Hindlimb muscle (tissue), 1 donor: ENCODE measurements around the gene B3GALT2. TPM values are rescaled to one million over a fixed set of nuclear protein-coding genes. Genes with fewer than 3 reads are reported as not detected.
A peak's percentile ranks its signal among the peaks of the same experiment; 100 is the strongest.

Experiments
- DNase-seq: peaks from one replicate; pipeline ENCODE4 v3.0.0-alpha.2; 2013
- polyA plus RNA-seq: library from polyadenylated mRNA; unstranded; fragments of 120-200 nt; gene quantifications from one replicate; pipeline ENCODE4 v1.2.1, GENCODE V29; 2013; ENCODE audit not compliant: insufficient read length

B3GALT2 gene
- polyA plus RNA-seq, 1 donor = 13.3 TPM

DNA sequence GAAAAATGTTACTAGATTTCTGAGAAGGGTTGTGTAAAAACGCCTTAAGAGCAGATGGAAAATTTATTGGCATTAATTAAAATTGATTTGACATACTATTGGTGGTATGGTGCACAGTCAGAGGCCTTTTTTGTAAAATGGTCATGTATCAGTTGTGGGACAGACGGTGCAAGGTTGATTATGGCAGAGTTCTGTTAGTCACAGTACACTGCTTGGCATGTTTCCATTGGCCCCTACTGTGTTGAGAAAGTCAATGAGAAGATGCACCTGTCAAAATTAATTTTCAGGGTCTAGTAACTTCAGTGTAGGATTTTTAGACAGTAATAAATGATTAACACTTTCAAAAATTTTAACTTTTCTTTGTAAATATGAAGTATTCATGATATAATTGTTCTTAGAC, 4.4 kb downstream of the B3GALT2 start:
- DNase-seq = no peak

DNA sequence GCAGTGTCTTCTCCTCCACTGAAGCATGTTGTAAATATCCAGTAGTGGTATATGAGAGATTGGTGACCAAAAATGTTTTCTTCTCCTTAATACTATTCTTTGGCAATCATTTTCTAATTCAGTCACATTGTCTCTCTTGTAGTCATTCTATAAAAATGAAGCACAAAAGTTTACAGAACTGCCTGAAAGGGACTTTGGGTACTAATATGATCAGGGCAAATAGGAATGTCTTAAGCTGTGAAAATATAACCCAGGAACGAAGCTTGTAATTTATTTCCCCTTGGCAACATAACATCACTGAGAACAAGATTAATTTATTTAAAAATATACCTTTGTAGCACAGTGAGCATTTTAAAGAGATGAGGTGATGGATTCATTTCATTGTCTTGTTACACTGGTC, 4.9 kb downstream of the B3GALT2 start:
- no peak for DNase-seq

DNA sequence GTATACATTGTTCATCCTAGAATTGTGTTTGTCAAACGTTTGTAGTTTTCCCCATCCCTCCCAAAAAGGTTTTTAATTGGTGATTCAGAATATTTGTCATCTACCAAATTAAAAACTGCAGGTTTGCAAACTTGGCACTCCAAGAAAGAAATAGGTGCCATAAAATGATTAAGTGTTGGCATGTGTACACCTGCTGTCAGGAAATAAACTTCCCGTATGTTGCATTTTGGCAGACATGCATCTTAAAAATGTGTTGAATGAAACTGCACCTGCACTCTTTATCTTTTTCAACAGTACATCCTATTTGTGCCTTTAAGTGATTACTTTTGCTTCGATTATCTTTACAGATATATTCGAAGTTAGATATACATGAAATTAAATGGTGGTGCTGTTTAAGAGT, 7.3 kb downstream of the B3GALT2 start:
- no peak for DNase-seq

DNA sequence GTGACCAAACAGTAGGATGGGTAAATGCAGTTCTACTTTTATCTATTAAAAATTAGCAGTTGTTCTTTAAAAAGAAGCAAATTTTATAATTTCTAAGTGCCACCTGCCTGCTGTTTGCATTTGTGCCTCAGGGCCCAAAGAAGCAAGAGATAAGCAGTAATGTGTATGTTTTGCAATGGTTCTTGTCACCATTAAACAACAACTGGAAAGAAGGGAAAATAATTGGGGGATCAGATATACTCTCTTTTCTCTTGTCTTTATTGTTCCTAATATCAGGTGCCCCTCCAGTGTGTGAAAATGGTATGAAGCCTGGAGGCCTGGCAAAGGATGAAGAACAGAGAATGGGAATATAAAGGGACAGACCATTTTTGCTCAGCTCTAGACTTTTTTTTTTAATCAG, 9.6 kb downstream of the B3GALT2 start:
- no peak for DNase-seq

DNA sequence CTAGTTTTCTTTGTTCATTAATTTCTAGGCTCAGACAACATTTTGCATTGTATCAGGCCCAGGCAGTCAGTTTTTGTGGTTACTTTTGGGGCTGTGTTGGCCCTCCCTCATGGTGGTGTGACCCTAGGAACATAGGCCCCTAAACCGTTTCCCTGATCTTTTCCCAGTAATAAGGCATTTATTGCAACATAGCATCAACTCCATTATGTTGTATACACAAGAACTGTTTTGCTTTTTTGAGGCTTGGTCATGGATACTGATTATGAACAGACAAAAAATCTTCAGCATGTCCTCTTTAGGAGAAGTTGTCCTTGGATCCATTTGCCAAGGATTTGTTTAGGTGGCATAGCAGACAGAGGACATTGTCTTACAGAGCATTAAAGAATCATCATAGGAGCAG, 10.3 kb downstream of the B3GALT2 start:
- no peak for DNase-seq

DNA sequence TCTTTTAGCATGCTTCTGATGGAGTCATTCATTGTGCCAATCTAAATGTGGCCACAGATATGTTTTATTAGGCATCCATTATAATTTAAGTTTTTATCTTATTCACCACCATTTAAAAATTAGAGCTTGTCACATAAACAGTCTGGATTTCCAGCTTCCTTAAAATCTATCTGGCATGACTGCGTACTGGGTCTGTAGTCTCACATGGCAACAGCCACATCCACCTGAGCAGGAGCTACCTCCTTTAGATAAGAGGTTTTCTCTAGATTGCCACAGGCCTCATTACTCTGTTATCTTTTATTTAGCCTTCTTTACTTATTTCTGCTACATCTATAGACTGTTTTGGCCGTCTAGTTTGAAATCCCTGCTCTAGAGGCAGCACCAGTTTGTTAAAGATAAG, 29.1 kb downstream of the B3GALT2 start:
- DNase-seq = no peak

DNA sequence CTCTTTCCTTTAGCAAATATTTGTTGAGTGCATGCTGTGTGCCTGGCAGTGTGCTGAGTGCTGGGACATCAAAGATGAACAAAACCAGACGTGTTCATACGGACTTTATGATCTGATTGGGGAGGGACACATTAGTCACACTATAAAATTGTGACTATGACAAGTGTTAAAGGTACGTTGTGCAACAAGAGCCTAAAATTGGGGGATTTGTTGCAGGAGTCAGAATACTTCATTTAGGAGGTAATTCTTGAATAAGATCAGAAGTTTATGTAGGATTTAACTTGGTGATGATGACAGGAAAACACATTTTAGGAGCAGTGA, 29.6 kb downstream of the B3GALT2 start:
- no peak for DNase-seq

DNA sequence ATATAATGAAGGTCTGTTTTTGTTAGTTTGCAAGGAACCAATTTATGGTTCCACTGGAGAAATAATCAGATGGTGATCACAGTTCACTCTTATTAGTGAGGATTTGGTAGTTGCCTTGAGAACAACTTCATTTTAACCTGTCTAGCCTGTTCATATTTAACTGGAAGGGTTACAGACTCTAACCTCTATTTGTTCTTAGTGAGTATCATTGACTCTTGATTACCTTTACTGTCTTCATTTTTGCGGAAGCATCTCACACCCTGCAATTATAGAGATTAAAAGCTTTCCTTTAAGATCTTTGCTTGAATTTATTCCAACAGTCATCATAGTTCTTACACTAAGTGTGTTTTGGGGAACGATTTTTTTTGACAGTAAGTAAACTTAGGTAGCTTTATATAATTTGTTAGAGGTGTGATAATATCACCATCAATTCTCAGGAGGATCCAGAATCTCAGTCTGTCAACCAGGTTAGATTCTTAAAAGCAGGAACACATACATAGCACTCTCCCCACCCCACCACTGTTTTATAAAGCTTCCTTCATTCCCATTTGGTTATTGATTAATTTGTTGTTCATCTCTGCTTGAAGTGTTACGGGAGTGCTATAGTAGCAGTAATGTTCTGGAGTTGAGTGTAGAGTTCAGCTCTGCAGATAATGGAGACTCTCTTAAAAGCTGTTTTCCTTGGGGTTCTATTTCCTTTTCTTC, 30.1 kb downstream of the B3GALT2 start:
- DNase-seq = no peak

DNA sequence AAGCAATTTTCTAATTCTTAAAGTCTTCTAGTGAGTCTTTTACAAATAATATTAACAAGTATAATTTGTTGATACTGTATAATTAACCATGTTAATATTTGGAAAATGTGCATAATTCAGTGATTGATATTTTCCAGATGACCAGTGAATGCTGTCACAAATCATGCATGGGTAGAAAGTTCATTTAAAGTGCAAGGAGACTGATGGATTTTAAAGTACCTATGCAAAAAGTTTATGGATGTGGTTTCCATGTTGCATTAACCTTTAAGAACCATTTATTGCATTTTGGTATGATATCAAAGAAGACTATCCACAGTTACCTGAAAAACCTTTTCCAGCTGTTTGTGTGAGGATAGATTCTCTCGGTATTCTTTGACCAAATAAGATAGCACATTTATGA, 41.4 kb downstream of the B3GALT2 start:
- DNase-seq = no peak

DNA sequence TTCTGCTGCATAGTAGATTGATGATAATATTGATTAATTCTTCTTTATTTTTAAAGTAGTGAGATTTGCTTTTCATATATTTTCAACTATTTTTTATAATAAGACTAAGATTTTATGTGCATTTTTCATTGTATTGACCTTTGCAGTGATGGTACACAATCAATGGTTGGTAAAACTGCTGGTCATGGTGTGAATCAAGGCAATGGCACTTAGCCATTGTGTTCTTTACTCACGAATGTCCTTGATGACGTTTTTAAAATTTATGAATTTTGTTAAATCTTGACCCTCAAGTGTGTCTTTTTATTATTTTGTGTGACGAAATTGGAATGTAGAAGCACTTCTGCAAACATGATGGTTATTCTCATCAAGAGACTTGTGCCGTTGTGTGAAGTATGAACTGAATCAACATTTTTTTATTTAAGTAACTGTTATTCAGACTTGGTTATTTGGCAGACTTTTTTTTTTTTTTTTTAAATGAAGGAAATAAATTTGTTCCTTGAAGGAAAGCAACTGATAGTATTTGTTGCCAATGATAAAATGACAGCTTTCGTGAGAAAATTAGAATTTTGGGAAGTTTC, 42.0 kb downstream of the B3GALT2 start:
- DNase-seq = no peak

DNA sequence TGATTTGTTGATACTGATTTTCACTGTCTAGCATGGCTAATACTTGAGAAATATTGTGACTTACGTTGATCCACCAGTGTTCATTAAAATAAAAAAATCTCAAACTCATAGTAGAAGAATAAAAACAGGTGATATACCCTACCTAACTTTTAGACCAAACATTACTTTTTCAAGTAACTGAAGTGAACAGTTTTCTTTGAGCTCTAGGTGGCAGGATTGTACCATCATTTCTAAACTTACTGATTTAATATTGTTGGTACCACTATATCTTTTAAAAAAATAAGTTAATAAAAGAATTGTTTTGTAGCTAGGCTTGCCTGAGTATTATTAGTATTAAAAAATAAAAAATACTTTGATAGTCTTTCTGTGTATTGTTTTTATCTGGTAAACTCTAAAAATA, 43.1 kb downstream of the B3GALT2 start:
- peak; percentile 2 for DNase-seq

DNA sequence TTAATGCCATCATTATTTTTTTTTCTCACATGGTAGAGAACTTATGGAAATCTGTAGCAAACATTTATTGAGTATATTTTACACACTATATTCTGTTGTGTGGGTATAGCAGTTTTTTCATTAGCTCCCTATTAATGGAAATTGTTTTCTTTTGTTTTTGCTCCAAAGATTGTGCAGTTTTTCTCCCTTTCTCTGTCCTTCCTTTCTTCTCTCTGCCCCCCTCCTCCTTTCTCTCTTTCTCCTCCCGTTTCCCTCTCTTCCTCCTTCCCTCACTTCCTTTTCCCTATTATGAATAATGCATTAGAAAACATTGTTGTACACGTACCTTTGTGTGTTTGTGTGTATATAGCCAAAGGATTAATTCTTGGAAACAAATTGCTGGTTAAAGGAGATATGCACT, 44.0 kb downstream of the B3GALT2 start:
- no peak for DNase-seq

DNA sequence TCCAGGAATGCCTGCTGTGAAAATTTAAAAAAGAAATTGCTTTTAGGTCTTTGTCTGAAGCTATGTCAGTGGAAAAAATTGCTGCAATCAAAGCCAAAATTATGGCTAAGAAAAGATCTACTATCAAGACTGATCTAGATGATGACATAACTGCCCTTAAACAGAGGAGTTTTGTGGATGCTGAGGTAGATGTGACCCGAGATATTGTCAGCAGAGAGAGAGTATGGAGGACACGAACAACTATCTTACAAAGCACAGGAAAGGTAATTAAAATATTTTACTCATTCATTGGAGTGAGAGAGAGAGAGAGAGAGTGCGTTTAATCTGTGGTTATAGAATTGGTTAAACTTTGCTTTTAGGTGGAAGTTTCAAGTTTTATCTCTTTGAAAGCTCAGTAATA, 44.6 kb downstream of the B3GALT2 start:
- DNase-seq = no peak

DNA sequence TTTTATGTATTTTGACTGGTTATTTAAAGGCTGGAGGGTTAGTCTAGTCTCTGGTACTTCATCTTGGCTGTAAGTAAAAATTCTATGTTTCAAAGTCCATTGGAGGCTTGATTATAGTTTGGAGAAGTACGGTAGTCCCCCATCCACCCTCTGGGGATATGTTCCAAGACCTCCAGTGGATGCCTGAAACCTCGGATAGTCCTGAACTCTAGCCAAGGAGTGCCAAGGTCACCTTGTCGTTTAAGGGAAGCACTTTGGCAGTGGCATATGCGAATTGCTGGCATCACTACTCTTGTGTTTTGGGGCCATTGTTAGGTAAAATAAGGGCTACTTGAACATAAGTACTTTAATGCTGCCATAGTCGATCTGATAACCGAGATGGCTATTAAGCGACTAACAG, 46.2 kb downstream of the B3GALT2 start:
- DNase-seq = no peak

DNA sequence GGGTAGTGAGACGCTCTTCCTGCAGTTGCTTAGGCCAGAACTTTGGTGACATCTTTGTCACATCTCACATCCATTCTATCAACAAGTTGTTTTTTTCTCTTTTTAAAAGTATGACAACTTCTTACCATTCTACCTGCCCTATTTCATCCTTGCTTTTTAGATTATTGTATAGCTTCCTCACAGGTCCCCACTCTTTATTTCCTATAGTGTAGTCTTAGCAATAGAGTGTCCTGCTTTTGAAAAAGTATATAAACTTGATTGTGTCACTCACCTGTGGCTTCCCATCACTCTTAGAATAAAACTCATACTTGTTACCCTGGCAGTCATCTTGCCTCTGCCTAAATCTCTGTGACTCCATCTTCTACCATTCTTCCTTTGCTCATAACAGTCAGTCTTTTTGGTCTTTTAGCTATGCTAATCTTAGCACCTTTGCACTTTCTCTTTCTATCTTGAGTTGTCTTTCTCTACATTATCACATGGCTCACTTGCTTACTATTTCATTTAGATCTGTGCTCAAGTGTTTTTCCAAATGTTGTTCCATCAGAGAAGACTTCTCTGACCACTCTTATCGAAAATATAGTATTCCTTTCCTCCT, 55.0 kb downstream of the B3GALT2 start:
- DNase-seq = no peak

Other genes starting within 250 kb of the B3GALT2 start
- gene UCHL5, start 127.3 kb downstream of the B3GALT2 start, polyA plus RNA-seq = 31.4 TPM
- gene RO60, start 127.0 kb downstream of the B3GALT2 start, polyA plus RNA-seq = 24.7 TPM
- 14.0 TPM for gene GLRX2, start 81.2 kb downstream of the B3GALT2 start, polyA plus RNA-seq
- gene CDC73, start 64.6 kb downstream of the B3GALT2 start, polyA plus RNA-seq = 28.1 TPM